Measurements from ENCODE around the gene TMEM213. TPM values are rescaled to one million over a fixed set of nuclear protein-coding genes. Genes with fewer than 3 reads are reported as not detected.
"Not testable (repeated sequence)": the region's sequence is repeated elsewhere in the genome, so short reads cannot be mapped to it uniquely, and the experiment has no call there.

Gene TMEM213
- total RNA-seq, 1 donor from 2014 or later = not detected

GRCh38 chr7:138796038-138796615, 1.7 kb upstream of the TMEM213 start:
- no peak for DNase-seq (ENCODE audit: low spot score)
- ATAC-seq = no peak

GRCh38 chr7:138797046-138797445, 748 bp upstream of the TMEM213 start:
- DNase-seq (ENCODE audit: low spot score) = not testable (repeated sequence)

GRCh38 chr7:138798836-138799235, 1.0 kb downstream of the TMEM213 start:
- DNase-seq (ENCODE audit: low spot score) = no peak
- ATAC-seq = no peak

More at GRCh38 chr7:138797046-138797445, 748 bp upstream of the TMEM213 start:
- ATAC-seq = not testable (repeated sequence)

- ATAC-seq (no peak), DNase-seq (ENCODE audit: low spot score) (no peak)
Observed at GRCh38 chr7:138799336-138800000, 1.7 kb downstream of the TMEM213 start.

GRCh38 chr7:138801256-138801655, 3.5 kb downstream of the TMEM213 start:
- ATAC-seq (no peak), DNase-seq (ENCODE audit: low spot score) (no peak)

GRCh38 chr7:138802706-138803105, 4.9 kb downstream of the TMEM213 start:
- ATAC-seq = no peak
- DNase-seq (ENCODE audit: low spot score) = no peak

- no peak for DNase-seq (ENCODE audit: low spot score)
- ATAC-seq = no peak
Observed at GRCh38 chr7:138804618-138805017, 6.8 kb downstream of the TMEM213 start.

- no peak for ATAC-seq
Observed at GRCh38 chr7:138809346-138809745, 11.6 kb downstream of the TMEM213 start.

GRCh38 chr7:138811327-138811726, 13.5 kb downstream of the TMEM213 start:
- not testable (repeated sequence) for ATAC-seq; DNase-seq (ENCODE audit: low spot score)

More at GRCh38 chr7:138809346-138809745, 11.6 kb downstream of the TMEM213 start:
- DNase-seq (ENCODE audit: low spot score) = no peak

- ATAC-seq (no peak), DNase-seq (ENCODE audit: low spot score) (no peak)
Observed at GRCh38 chr7:138813945-138814344, 16.2 kb downstream of the TMEM213 start.

- no peak for DNase-seq (ENCODE audit: low spot score)
- no peak for ATAC-seq
Observed at GRCh38 chr7:138814816-138815332, 17.1 kb downstream of the TMEM213 start.

GRCh38 chr7:138816650-138817049, 18.9 kb downstream of the TMEM213 start:
- ATAC-seq = no peak

GRCh38 chr7:138819625-138820024, 21.8 kb downstream of the TMEM213 start:
- ATAC-seq (no peak), DNase-seq (ENCODE audit: low spot score) (no peak)

More at GRCh38 chr7:138816650-138817049, 18.9 kb downstream of the TMEM213 start:
- DNase-seq (ENCODE audit: low spot score) = no peak

GRCh38 chr7:138821912-138822311, 24.1 kb downstream of the TMEM213 start:
- DNase-seq (ENCODE audit: low spot score) = no peak
- no peak for ATAC-seq

GRCh38 chr7:138822867-138823535, 25.2 kb downstream of the TMEM213 start:
- DNase-seq (ENCODE audit: low spot score) (no peak), ATAC-seq (no peak)

GRCh38 chr7:138825049-138825721, 27.4 kb downstream of the TMEM213 start:
- ATAC-seq (no peak), DNase-seq (ENCODE audit: low spot score) (no peak)

- DNase-seq (ENCODE audit: low spot score) = no peak
- ATAC-seq = no peak
Observed at GRCh38 chr7:138828302-138828701, 30.5 kb downstream of the TMEM213 start.

GRCh38 chr7:138829335-138829734, 31.5 kb downstream of the TMEM213 start:
- DNase-seq (ENCODE audit: low spot score) = no peak
- ATAC-seq = no peak

GRCh38 chr7:138832966-138833365, 35.2 kb downstream of the TMEM213 start:
- ATAC-seq = no peak
- DNase-seq (ENCODE audit: low spot score) = no peak

GRCh38 chr7:138833596-138833995, 35.8 kb downstream of the TMEM213 start:
- ATAC-seq = no peak
- DNase-seq (ENCODE audit: low spot score) = no peak

GRCh38 chr7:138834583-138834982, 36.8 kb downstream of the TMEM213 start:
- DNase-seq (ENCODE audit: low spot score) (no peak), ATAC-seq (no peak)
